Peyer's patch (tissue), 4 donors: ENCODE results near the gene GPR132. TPM values are rescaled to one million over a fixed set of nuclear protein-coding genes. Genes with fewer than 3 reads are reported as not detected.
A peak's percentile ranks its signal among the peaks of the same experiment; 100 is the strongest.

Experiments used
- DNase-seq, 3 donors: peaks; one replicate each; pipeline ENCODE4 v3.0.0-alpha.2; 2017 to 2019
- H3K27ac ChIP-seq, 4 donors: fragments of 200-600 bp; sonication (generic); one replicate each; pipeline ENCODE4 v1.5.1; 2016 to 2019
- H3K27me3 ChIP-seq, 2 donors: fragments of 200-600 bp; sonication (generic); one replicate each; pipeline ENCODE4 v1.5.1; 2019
- H3K36me3 ChIP-seq, 3 donors: fragments of 200-600 bp; sonication (generic); one replicate each; pipeline ENCODE4 v1.5.1; 2016 to 2019
- H3K4me1 ChIP-seq, 4 donors: fragments of 200-600 bp; sonication (generic); one replicate each; pipeline ENCODE4 v1.5.1; 2016 to 2019
- H3K4me3 ChIP-seq, 4 donors: fragments of 200-600 bp; sonication (generic); 1 replicate in 3 of 4; 2 replicates in 1 of 4; pipeline ENCODE4 v1.5.1; 2016 to 2019; ENCODE audit warnings: mild to moderate bottlenecking in 1 of 4
- H3K9me3 ChIP-seq, 4 donors: fragments of 200-600 bp; sonication (generic); one replicate each; pipeline ENCODE4 v1.5.1; 2016 to 2019; ENCODE audit warnings: mild to moderate bottlenecking in 1 of 4
- CTCF ChIP-seq, 6 experiments: fragments of 450-650 bp in 4 of 6; fragments of 200-600 bp in 2 of 6; sonication (generic) in 1 of 6; IDR thresholded peaks; one replicate each; pipeline ENCODE4 v1.5.1; 2017 to 2019; ENCODE audit warnings: antibody characterized with exemption in 6 of 6, mild to moderate bottlenecking in 3 of 6, moderate library complexity in 1 of 6
- POLR2A ChIP-seq, 2 donors: fragments of 450-650 bp; IDR thresholded peaks; one replicate each; pipeline ENCODE4 v1.5.1; 2017; ENCODE audit warnings: antibody characterized with exemption in 2 of 2, mild to moderate bottlenecking in 2 of 2, moderate library complexity in 2 of 2
- total RNA-seq, 4 donors: library from RNA; depleted of rRNA; stranded (reverse); fragments of >200 nt; gene quantifications; one replicate each; pipeline ENCODE4 v1.1.0, GENCODE V29; 2016

GPR132 gene
- total RNA-seq, 4 donors from 2014 or later: 1.5 to 29.7 (median 4.2) TPM

GRCh38 chr14:105059925-105060565 is 5.2 kb downstream of the GPR132 start:
- Histone ChIP-seq H3K4me1 (peaks cover 0 to 22% (median 13%) of the 10 kb centered on the region in 4 donors), H3K9me3 (no peaks in the 10 kb centered on the region), H3K27ac (peak overlapping the region; percentile 32 to 95 (median 64)), H3K36me3 (no peaks in the 10 kb centered on the region), H3K4me3 (peak overlapping the region in 1 of 4 donors; percentile 49), H3K27me3 (no peaks in the 10 kb centered on the region)
- no peak for TF ChIP-seq POLR2A (IDR thresholded peaks at IDR 0.05)
- no peak for TF ChIP-seq CTCF (IDR thresholded peaks at IDR 0.05)
- no peak for DNase-seq

- Histone ChIP-seq H3K36me3 (no peaks in the 10 kb centered on the region), H3K9me3 (no peaks in the 10 kb centered on the region), H3K27me3 (no peaks in the 10 kb centered on the region), H3K4me3 (no peak overlapping the region), H3K4me1 (peaks cover 0 to 22% (median 13%) of the 10 kb centered on the region in 4 donors), H3K27ac (peak overlapping the region; percentile 11 to 95 (median 45))
- peak in 2 of 3 donors; percentile 63 to 77 for DNase-seq
- TF ChIP-seq POLR2A (IDR thresholded peaks at IDR 0.05): no peak
- TF ChIP-seq CTCF (IDR thresholded peaks at IDR 0.05): no peak
These were observed 6.0 kb downstream of the GPR132 start for GRCh38 chr14:105059035-105059924.

DNA sequence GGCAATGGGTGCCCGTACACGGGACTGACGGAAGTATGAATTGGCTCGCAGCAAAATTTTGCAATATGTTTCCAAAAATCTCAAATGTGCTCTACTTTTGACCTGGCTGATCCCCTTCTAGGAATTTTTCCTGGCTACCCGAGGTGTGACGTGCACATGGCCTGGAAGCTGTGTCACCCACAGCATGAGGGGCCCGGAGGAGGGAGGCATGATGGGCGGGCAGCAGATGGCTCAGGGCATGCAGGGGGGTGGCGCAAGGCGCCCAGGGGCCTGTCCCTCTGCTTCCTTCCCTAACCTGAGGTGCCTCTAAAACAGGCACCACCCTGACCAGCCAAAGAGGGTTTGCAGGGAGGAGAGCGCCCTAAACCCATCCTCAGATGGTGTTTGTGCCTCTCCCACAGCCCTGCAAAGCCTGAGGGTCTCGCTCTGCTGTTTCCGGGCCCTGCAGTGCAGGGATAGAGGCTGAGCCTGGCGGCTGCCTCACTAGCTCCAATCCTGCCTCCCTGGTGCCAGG is 6.7 kb downstream of the GPR132 start:
- Histone ChIP-seq H3K4me3 (no peak overlapping the region), H3K27me3 (no peaks in the 10 kb centered on the region)

GRCh38 chr14:105056303-105056831 is 8.9 kb downstream of the GPR132 start:
- Histone ChIP-seq H3K27ac (no peak overlapping the region), H3K4me3 (no peak overlapping the region), H3K27me3 (no peaks in the 10 kb centered on the region), H3K36me3 (no peaks in the 10 kb centered on the region), H3K4me1 (peaks cover 0 to 21% (median 8%) of the 10 kb centered on the region in 4 donors), H3K9me3 (no peaks in the 10 kb centered on the region)
- peak in 1 of 3 donors; percentile 45 for DNase-seq
- TF ChIP-seq CTCF (IDR thresholded peaks at IDR 0.05) (no peak), POLR2A (IDR thresholded peaks at IDR 0.05) (no peak)

More for the DNA sequence above, 6.7 kb downstream of the GPR132 start:
- no peaks in the 10 kb centered on the region for H3K36me3 ChIP-seq
- no peaks in the 10 kb centered on the region for H3K9me3 ChIP-seq
- H3K27ac ChIP-seq: peak overlapping the region in 2 of 4 donors; percentile 11 to 95
- peaks cover 0 to 22% (median 13%) of the 10 kb centered on the region in 4 donors for H3K4me1 ChIP-seq
- TF ChIP-seq CTCF (IDR thresholded peaks at IDR 0.05) (no peak), POLR2A (IDR thresholded peaks at IDR 0.05) (no peak)
- no peak for DNase-seq

- H3K36me3 ChIP-seq: no peaks in the 10 kb centered on the region
These were observed 9.4 kb downstream of the GPR132 start for GRCh38 chr14:105055736-105056302.

More at GRCh38 chr14:105055736-105056302, 9.4 kb downstream of the GPR132 start:
- peaks cover 0 to 15% (median 5%) of the 10 kb centered on the region in 4 donors for H3K4me1 ChIP-seq
- H3K4me3 ChIP-seq: no peak overlapping the region
- H3K9me3 ChIP-seq: no peaks in the 10 kb centered on the region
- TF ChIP-seq CTCF (IDR thresholded peaks at IDR 0.05): no peak
- TF ChIP-seq POLR2A (IDR thresholded peaks at IDR 0.05): no peak
- H3K27ac ChIP-seq: no peak overlapping the region
- DNase-seq: no peak
- no peaks in the 10 kb centered on the region for H3K27me3 ChIP-seq
